GM12878 (cell line): ENCODE results near the gene NPB. TPM values are rescaled to one million over a fixed set of nuclear protein-coding genes. Genes with fewer than 3 reads are reported as not detected.

Source experiments
- ATF3 ChIP-seq: IDR thresholded peaks from 2 replicates; pipeline ENCODE4 v1.6.1; 2011; ENCODE audit warnings: low read depth, mild to moderate bottlenecking, low read length, moderate library complexity, borderline replicate concordance; ENCODE audit errors: extremely low read depth
- ATF7 ChIP-seq: fragments of 450-650 bp; IDR thresholded peaks from 2 replicates; pipeline ENCODE4 v1.6.1; 2016; ENCODE audit warnings: low read depth, mild to moderate bottlenecking
- BCL3 ChIP-seq: IDR thresholded peaks from 2 replicates; pipeline ENCODE4 v1.6.1; 2011; ENCODE audit warnings: borderline replicate concordance, low read depth, mild to moderate bottlenecking, moderate library complexity, low read length; ENCODE audit not compliant: insufficient read depth, poor library complexity, severe bottlenecking
- CHD1 ChIP-seq: IDR thresholded peaks from 2 replicates; pipeline ENCODE4 v1.6.1; 2012; ENCODE audit warnings: low read depth, low read length, improper control_type of control experiment
- CREB1 ChIP-seq: IDR thresholded peaks from 2 replicates; pipeline ENCODE4 v1.6.1; 2012; ENCODE audit warnings: low read depth, mild to moderate bottlenecking, inconsistent platforms
- DPF2 ChIP-seq: fragments of 450-650 bp; IDR thresholded peaks from 2 replicates; pipeline ENCODE4 v1.6.1; 2017; ENCODE audit warnings: mild to moderate bottlenecking
- EED ChIP-seq: sonication (generic); IDR thresholded peaks from 2 replicates; pipeline ENCODE4 v1.6.1; 2016; ENCODE audit warnings: antibody characterized with exemption, low read depth
- HDAC2 ChIP-seq: fragments of 200-600 bp; sonication (generic); IDR thresholded peaks from 2 replicates; pipeline ENCODE4 v1.6.1; 2017
- IKZF2 ChIP-seq, 2 experiments: fragments of 450-650 bp; IDR thresholded peaks; 2 replicates each; pipeline ENCODE4 v1.6.1; 2017; ENCODE audit warnings: mild to moderate bottlenecking in 2 of 2, moderate library complexity in 2 of 2
- LARP7 ChIP-seq: fragments of 450-650 bp; IDR thresholded peaks from 2 replicates; pipeline ENCODE4 v1.6.1; 2017; ENCODE audit warnings: mild to moderate bottlenecking
- MEF2B ChIP-seq: fragments of 450-650 bp; IDR thresholded peaks from 2 replicates; pipeline ENCODE4 v1.6.1; 2018; ENCODE audit warnings: mild to moderate bottlenecking, moderate library complexity; ENCODE audit not compliant: partially characterized antibody, poor library complexity, severe bottlenecking
- MXI1 ChIP-seq: fragments of 150-350 bp; IDR thresholded peaks from 2 replicates; pipeline ENCODE4 v1.6.1; 2011; ENCODE audit warnings: low read depth, mild to moderate bottlenecking, inconsistent platforms, low read length, improper control_type of control experiment
- NFXL1 ChIP-seq: fragments of 450-650 bp; IDR thresholded peaks from 2 replicates; pipeline ENCODE4 v1.6.1; 2017; ENCODE audit warnings: antibody characterized with exemption, mild to moderate bottlenecking, borderline replicate concordance
- NFYA ChIP-seq: IDR thresholded peaks from 2 replicates; pipeline ENCODE4 v1.6.1; 2011; ENCODE audit warnings: low read depth, mild to moderate bottlenecking, low read length, improper control_type of control experiment, borderline replicate concordance
- NR2C1 ChIP-seq: fragments of 450-650 bp; IDR thresholded peaks from 2 replicates; pipeline ENCODE4 v1.6.1; 2017; ENCODE audit warnings: antibody characterized with exemption, mild to moderate bottlenecking, moderate library complexity
- NR2F1 ChIP-seq: fragments of 450-650 bp; conservative IDR thresholded peaks from 2 replicates; pipeline ENCODE4 v1.6.1; 2017; ENCODE audit warnings: mild to moderate bottlenecking
- POLR2A ChIP-seq: IDR thresholded peaks from 2 replicates; pipeline ENCODE4 v1.6.1; 2011; ENCODE audit warnings: low read depth, mild to moderate bottlenecking, low read length
- RELA ChIP-seq: fragments of 450-650 bp; IDR thresholded peaks from 2 replicates; pipeline ENCODE4 v1.8.0; 2014; ENCODE audit warnings: borderline replicate concordance; ENCODE audit not compliant: partially characterized antibody
- SRF ChIP-seq, 2 experiments: IDR thresholded peaks; 2 replicates each; pipeline ENCODE4 v1.6.1; 2011; ENCODE audit warnings: low read depth in 2 of 2, low read length in 2 of 2, mild to moderate bottlenecking in 1 of 2, moderate library complexity in 1 of 2
- STAT3 ChIP-seq: IDR thresholded peaks from 2 replicates; pipeline ENCODE4 v1.6.1; 2011; ENCODE audit warnings: low read depth, low read length, improper control_type of control experiment
- USF1 ChIP-seq: IDR thresholded peaks from 2 replicates; pipeline ENCODE4 v1.6.1; 2011; ENCODE audit warnings: borderline replicate concordance, low read depth, mild to moderate bottlenecking, moderate library complexity, mixed read lengths, low read length; ENCODE audit not compliant: insufficient read depth; ENCODE audit errors: extremely low read length
- YBX1 ChIP-seq: fragments of 450-650 bp; IDR thresholded peaks from 2 replicates; pipeline ENCODE4 v1.6.1; 2016; ENCODE audit warnings: antibody characterized with exemption
- ZNF207 ChIP-seq: fragments of 450-650 bp; IDR thresholded peaks from 2 replicates; pipeline ENCODE4 v1.6.1; 2014; ENCODE audit warnings: antibody characterized with exemption, mild to moderate bottlenecking, borderline replicate concordance
- ZNF274 ChIP-seq: IDR thresholded peaks from one replicate; pipeline ENCODE4 v1.8.0; 2011; ENCODE audit not compliant: insufficient read length, insufficient read depth
- polyA plus RNA-seq, 11 experiments: library from polyadenylated mRNA; depleted of rRNA in 4 of 11; unstranded in 6 of 11; stranded (reverse) in 5 of 11; fragments of >200 nt; fragmentation: Nextera tagmentation in 4 of 11; fragmentation: Illumina TruSeq in 1 of 11; extraction: Ambion mirVana in 4 of 11; extraction: Trizol in 1 of 11; gene quantifications; 1 replicate in 1 of 11; 2 replicates in 10 of 11; pipeline versions ENCODE4 v1.2.1 to v1.2.3, GENCODE V29; 2011 to 2016; ENCODE audit warnings: inconsistent platforms in 2 of 11, missing spikeins in 2 of 11, low read depth in 1 of 11
- total RNA-seq, 4 experiments: library from RNA; depleted of rRNA in 3 of 4; stranded (reverse); fragments of >200 nt in 3 of 4; fragmentation: Illumina TruSeq in 1 of 4; extraction: Trizol in 1 of 4; gene quantifications; 2 replicates each; pipeline versions ENCODE4 v1.2.1 to v1.2.3, GENCODE V29; 2013 to 2021
- TF ChIP-seq, protein P1 (sequence below): IDR thresholded peaks from 2 replicates; pipeline ENCODE4 v1.6.1; 2011; ENCODE audit warnings: mild to moderate bottlenecking, low read depth, low read length, moderate library complexity; ENCODE audit not compliant: insufficient replicate concordance
- TF ChIP-seq, protein P2 (sequence below): fragments of 450-650 bp; IDR thresholded peaks from 2 replicates; pipeline ENCODE4 v1.6.1; 2017; ENCODE audit warnings: mild to moderate bottlenecking, low read depth, inconsistent platforms; ENCODE audit not compliant: poor library complexity, severe bottlenecking

NPB gene
- total and polyA plus RNA-seq, 10 of the 15 experiments (the other 5 are each of a cell fraction or from before 2014, with no cell fraction given): 0.03 to 0.40 (median 0.15) TPM; not detected in 2

- TF ChIP-seq CHD1 (no peak), MEF2B (no peak), DPF2 (no peak), EED (peak; percentile 26; the same call in 1 of the 2 replicates), POLR2A (peak; percentile 53), STAT3 (no peak), NFXL1 (no peak), ZNF274 (no peak), NR2F1 (no peak), HDAC2 (no peak), RELA (no peak), SRF (IDR thresholded peaks at IDR 0.05; ENCODE audit: low read depth in 2 of 2, low read length in 2 of 2) (no peak), USF1 (no peak), NFYA (no peak), CREB1 (0 out of 2 replicates have a peak, but pooled peaks have one; percentile 9), ATF7 (no peak), ATF3 (no peak), ZNF207 (no peak), IKZF2 (IDR thresholded peaks at IDR 0.05) (no peak), MXI1 (no peak), NR2C1 (no peak), YBX1 (no peak), BCL3 (peak; percentile 22), LARP7 (peak; percentile 63; the same call in 1 of the 2 replicates)
- TF ChIP-seq, protein P1, sequence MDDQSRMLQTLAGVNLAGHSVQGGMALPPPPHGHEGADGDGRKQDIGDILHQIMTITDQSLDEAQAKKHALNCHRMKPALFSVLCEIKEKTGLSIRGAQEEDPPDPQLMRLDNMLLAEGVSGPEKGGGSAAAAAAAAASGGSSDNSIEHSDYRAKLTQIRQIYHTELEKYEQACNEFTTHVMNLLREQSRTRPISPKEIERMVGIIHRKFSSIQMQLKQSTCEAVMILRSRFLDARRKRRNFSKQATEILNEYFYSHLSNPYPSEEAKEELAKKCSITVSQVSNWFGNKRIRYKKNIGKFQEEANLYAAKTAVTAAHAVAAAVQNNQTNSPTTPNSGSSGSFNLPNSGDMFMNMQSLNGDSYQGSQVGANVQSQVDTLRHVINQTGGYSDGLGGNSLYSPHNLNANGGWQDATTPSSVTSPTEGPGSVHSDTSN: no peak
- TF ChIP-seq, protein P2, sequence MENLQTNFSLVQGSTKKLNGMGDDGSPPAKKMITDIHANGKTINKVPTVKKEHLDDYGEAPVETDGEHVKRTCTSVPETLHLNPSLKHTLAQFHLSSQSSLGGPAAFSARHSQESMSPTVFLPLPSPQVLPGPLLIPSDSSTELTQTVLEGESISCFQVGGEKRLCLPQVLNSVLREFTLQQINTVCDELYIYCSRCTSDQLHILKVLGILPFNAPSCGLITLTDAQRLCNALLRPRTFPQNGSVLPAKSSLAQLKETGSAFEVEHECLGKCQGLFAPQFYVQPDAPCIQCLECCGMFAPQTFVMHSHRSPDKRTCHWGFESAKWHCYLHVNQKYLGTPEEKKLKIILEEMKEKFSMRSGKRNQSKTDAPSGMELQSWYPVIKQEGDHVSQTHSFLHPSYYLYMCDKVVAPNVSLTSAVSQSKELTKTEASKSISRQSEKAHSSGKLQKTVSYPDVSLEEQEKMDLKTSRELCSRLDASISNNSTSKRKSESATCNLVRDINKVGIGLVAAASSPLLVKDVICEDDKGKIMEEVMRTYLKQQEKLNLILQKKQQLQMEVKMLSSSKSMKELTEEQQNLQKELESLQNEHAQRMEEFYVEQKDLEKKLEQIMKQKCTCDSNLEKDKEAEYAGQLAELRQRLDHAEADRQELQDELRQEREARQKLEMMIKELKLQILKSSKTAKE: no peak
These were observed 34.7 kb upstream of the NPB start (continued) for GRCh38 chr17:81867170-81867990.
